ENCODE data around the gene DIPK2B.

DNA sequence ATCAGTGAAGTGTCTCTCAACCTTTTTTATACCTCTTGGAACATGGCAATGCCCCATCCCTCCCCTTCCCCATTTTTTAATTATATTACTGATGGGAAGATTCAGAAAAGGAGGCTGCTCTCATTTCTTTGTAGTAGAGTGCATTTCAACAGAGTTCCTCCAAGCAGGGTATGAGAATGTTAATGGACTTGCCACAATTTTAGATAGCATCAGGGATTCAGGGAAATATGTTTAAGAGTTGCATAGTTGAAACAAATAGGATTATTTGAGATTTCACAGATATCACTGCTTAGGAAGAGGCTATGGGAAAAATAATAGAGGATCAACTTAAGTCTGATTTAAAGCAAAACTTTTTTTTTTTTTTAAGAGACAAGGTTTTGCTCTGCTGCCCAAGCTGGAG lies 46.2 kb downstream of the DIPK2B start:
- TF ChIP-seq POLR2A (IDR thresholded peaks at IDR 0.05; ENCODE audit: low read depth, low read length) (no peak), YY1 (IDR thresholded peaks at IDR 0.05; ENCODE audit: low read depth, low read length) (no peak), JUNB (IDR thresholded peaks at IDR 0.05) (no peak), RB1 (IDR thresholded peaks at IDR 0.05; ENCODE audit: borderline replicate concordance) (no peak), ZNF24 (IDR thresholded peaks at IDR 0.05) (no peak), POLR2AphosphoS5 (IDR thresholded peaks at IDR 0.05; ENCODE audit: low read length) (no peak), ZNF274 (IDR thresholded peaks at IDR 0.05; ENCODE audit: insufficient read depth, insufficient read length) (no peak)
- TF ChIP-seq, protein P1, sequence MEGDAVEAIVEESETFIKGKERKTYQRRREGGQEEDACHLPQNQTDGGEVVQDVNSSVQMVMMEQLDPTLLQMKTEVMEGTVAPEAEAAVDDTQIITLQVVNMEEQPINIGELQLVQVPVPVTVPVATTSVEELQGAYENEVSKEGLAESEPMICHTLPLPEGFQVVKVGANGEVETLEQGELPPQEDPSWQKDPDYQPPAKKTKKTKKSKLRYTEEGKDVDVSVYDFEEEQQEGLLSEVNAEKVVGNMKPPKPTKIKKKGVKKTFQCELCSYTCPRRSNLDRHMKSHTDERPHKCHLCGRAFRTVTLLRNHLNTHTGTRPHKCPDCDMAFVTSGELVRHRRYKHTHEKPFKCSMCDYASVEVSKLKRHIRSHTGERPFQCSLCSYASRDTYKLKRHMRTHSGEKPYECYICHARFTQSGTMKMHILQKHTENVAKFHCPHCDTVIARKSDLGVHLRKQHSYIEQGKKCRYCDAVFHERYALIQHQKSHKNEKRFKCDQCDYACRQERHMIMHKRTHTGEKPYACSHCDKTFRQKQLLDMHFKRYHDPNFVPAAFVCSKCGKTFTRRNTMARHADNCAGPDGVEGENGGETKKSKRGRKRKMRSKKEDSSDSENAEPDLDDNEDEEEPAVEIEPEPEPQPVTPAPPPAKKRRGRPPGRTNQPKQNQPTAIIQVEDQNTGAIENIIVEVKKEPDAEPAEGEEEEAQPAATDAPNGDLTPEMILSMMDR (IDR thresholded peaks at IDR 0.05 in 2 of 3, conservative IDR thresholded peaks at IDR 0.05 in 1 of 3; ENCODE audit: control insufficient read depth in 2 of 3, extremely low read depth in 1 of 3, insufficient read depth in 1 of 3, low read depth in 3 of 3, low read length in 3 of 3), result no peak
- TF ChIP-seq, protein P2, sequence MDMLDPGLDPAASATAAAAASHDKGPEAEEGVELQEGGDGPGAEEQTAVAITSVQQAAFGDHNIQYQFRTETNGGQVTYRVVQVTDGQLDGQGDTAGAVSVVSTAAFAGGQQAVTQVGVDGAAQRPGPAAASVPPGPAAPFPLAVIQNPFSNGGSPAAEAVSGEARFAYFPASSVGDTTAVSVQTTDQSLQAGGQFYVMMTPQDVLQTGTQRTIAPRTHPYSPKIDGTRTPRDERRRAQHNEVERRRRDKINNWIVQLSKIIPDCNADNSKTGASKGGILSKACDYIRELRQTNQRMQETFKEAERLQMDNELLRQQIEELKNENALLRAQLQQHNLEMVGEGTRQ (IDR thresholded peaks at IDR 0.05; ENCODE audit: borderline replicate concordance, low read depth, low read length), result no peak

Data from GM12878 (cell line).